K562 (cell line): ENCODE results near the gene RNASEH2C. TPM values are rescaled to one million over a fixed set of nuclear protein-coding genes. Genes with fewer than 3 reads are reported as not detected.
A peak's percentile ranks its signal among the peaks of the same experiment; 100 is the strongest.

Source experiments
- CBFA2T2 ChIP-seq: fragments of 450-650 bp; conservative IDR thresholded peaks from 2 replicates; pipeline ENCODE4 v1.6.1; 2017; ENCODE audit warnings: mild to moderate bottlenecking
- FOXJ3 ChIP-seq: sonication (generic); formaldehyde crosslinking; IDR thresholded peaks from 2 replicates; pipeline ENCODE4 v1.4.0; 2020; ENCODE audit warnings: mild to moderate bottlenecking, missing genetic modification reagents
- MECOM ChIP-seq: fragments of 250-450 bp; sonication (Bioruptor Pico); IDR thresholded peaks from 2 replicates; pipeline ENCODE4 v1.8.0; 2022; ENCODE audit warnings: inconsistent platforms
- RHOXF2B ChIP-seq: fragments of 250-450 bp; sonication (Bioruptor Pico); conservative IDR thresholded peaks from 2 replicates; pipeline ENCODE4 v1.5.1; 2021
- ZNF212 ChIP-seq: fragments of 450-650 bp; formaldehyde crosslinking; IDR thresholded peaks from 2 replicates; pipeline ENCODE4 v1.4.0; 2020; ENCODE audit warnings: mild to moderate bottlenecking
- polyA plus RNA-seq, 8 experiments: library from polyadenylated mRNA; depleted of rRNA in 4 of 8; stranded (reverse) in 5 of 8; unstranded in 3 of 8; fragments of >200 nt; fragmentation: Nextera tagmentation in 2 of 8; fragmentation: Illumina TruSeq in 1 of 8; extraction: Ambion mirVana in 2 of 8; extraction: Trizol in 1 of 8; gene quantifications; 2 replicates each; pipeline versions ENCODE4 v1.2.1 to v1.2.3, GENCODE V29; 2011 to 2014; ENCODE audit warnings: inconsistent platforms in 1 of 8, missing spikeins in 1 of 8
- total RNA-seq, 7 experiments: library from RNA; depleted of rRNA in 6 of 7; stranded (reverse); fragments of >200 nt in 6 of 7; fragmentation: Illumina TruSeq in 2 of 7; extraction: Trizol in 2 of 7; gene quantifications; 2 replicates each; pipeline versions ENCODE4 v1.2.1 to v1.2.3, GENCODE V29; 2011 to 2021; ENCODE audit warnings: low replicate concordance in 1 of 7
- TF ChIP-seq, protein P1 (sequence below): fragments of 250-450 bp; sonication (Bioruptor Pico); IDR thresholded peaks from 2 replicates; pipeline ENCODE4 v1.5.0; 2020; ENCODE audit warnings: mild to moderate bottlenecking, borderline replicate concordance
- TF ChIP-seq, protein P2 (sequence below): fragments of 450-650 bp; IDR thresholded peaks from 2 replicates; pipeline ENCODE4 v1.6.1; 2016; ENCODE audit warnings: mild to moderate bottlenecking, moderate library complexity
- TF ChIP-seq, protein P3 (sequence below): IDR thresholded peaks from 2 replicates; pipeline ENCODE4 v1.6.1; 2011; ENCODE audit not compliant: insufficient read length; ENCODE audit errors: extremely low read depth
- TF ChIP-seq, protein P4 (sequence below): sonication (generic); formaldehyde crosslinking; IDR thresholded peaks from 2 replicates; pipeline ENCODE4 v1.8.0; 2023; ENCODE audit warnings: mild to moderate bottlenecking, missing genetic modification reagents

Gene RNASEH2C
- total and polyA plus RNA-seq, 9 of the 15 experiments (the other 6 are each of a cell fraction or from before 2014, with no cell fraction given), result 5.4 to 78.2 (median 15.6) TPM

DNA sequence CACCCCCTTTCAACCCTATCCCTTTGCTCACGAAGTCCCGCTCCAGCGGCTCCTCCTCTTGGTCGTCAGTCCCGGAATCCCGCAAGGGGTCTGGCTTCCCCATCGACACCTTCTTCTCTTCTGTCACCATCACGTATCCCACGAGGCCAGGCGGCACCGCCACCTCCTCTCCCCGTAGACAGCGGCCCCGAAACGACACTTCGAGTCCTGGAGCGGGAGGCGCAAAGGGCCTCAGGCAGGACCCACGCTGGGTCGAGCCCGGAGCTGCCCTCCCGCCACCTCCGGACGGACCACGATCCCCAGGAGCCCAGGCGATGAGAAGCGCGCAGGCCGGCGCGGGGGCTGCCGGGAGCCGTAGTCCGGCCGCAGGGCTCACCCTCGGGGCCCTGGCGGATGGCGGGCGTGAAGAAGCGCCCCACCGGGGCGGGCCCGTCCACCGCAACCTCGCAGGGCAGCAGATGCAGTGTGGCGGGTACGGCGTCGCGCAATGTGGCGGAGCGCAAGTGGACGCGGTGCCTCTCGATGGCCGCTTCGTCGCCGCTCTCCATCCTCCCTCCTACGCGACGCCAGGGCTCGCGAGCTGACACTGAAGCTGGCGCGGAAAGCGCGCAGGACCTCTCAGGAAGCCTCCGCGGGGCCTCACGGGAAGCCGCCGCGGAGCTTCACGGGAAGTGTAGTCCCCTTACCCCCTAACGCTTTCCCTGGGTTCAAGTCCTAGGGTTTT, at the start of gene RNASEH2C (continued):
- TF ChIP-seq, protein P1, sequence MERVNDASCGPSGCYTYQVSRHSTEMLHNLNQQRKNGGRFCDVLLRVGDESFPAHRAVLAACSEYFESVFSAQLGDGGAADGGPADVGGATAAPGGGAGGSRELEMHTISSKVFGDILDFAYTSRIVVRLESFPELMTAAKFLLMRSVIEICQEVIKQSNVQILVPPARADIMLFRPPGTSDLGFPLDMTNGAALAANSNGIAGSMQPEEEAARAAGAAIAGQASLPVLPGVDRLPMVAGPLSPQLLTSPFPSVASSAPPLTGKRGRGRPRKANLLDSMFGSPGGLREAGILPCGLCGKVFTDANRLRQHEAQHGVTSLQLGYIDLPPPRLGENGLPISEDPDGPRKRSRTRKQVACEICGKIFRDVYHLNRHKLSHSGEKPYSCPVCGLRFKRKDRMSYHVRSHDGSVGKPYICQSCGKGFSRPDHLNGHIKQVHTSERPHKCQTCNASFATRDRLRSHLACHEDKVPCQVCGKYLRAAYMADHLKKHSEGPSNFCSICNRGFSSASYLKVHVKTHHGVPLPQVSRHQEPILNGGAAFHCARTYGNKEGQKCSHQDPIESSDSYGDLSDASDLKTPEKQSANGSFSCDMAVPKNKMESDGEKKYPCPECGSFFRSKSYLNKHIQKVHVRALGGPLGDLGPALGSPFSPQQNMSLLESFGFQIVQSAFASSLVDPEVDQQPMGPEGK, result no peak
- TF ChIP-seq CBFA2T2 (no peak), RHOXF2B (CRISPR knock-in tag) (no peak), FOXJ3 (no peak), ZNF212 (CRISPR knock-in tag) (no peak), MECOM (CRISPR knock-in tag) (no peak)
- TF ChIP-seq, protein P2, sequence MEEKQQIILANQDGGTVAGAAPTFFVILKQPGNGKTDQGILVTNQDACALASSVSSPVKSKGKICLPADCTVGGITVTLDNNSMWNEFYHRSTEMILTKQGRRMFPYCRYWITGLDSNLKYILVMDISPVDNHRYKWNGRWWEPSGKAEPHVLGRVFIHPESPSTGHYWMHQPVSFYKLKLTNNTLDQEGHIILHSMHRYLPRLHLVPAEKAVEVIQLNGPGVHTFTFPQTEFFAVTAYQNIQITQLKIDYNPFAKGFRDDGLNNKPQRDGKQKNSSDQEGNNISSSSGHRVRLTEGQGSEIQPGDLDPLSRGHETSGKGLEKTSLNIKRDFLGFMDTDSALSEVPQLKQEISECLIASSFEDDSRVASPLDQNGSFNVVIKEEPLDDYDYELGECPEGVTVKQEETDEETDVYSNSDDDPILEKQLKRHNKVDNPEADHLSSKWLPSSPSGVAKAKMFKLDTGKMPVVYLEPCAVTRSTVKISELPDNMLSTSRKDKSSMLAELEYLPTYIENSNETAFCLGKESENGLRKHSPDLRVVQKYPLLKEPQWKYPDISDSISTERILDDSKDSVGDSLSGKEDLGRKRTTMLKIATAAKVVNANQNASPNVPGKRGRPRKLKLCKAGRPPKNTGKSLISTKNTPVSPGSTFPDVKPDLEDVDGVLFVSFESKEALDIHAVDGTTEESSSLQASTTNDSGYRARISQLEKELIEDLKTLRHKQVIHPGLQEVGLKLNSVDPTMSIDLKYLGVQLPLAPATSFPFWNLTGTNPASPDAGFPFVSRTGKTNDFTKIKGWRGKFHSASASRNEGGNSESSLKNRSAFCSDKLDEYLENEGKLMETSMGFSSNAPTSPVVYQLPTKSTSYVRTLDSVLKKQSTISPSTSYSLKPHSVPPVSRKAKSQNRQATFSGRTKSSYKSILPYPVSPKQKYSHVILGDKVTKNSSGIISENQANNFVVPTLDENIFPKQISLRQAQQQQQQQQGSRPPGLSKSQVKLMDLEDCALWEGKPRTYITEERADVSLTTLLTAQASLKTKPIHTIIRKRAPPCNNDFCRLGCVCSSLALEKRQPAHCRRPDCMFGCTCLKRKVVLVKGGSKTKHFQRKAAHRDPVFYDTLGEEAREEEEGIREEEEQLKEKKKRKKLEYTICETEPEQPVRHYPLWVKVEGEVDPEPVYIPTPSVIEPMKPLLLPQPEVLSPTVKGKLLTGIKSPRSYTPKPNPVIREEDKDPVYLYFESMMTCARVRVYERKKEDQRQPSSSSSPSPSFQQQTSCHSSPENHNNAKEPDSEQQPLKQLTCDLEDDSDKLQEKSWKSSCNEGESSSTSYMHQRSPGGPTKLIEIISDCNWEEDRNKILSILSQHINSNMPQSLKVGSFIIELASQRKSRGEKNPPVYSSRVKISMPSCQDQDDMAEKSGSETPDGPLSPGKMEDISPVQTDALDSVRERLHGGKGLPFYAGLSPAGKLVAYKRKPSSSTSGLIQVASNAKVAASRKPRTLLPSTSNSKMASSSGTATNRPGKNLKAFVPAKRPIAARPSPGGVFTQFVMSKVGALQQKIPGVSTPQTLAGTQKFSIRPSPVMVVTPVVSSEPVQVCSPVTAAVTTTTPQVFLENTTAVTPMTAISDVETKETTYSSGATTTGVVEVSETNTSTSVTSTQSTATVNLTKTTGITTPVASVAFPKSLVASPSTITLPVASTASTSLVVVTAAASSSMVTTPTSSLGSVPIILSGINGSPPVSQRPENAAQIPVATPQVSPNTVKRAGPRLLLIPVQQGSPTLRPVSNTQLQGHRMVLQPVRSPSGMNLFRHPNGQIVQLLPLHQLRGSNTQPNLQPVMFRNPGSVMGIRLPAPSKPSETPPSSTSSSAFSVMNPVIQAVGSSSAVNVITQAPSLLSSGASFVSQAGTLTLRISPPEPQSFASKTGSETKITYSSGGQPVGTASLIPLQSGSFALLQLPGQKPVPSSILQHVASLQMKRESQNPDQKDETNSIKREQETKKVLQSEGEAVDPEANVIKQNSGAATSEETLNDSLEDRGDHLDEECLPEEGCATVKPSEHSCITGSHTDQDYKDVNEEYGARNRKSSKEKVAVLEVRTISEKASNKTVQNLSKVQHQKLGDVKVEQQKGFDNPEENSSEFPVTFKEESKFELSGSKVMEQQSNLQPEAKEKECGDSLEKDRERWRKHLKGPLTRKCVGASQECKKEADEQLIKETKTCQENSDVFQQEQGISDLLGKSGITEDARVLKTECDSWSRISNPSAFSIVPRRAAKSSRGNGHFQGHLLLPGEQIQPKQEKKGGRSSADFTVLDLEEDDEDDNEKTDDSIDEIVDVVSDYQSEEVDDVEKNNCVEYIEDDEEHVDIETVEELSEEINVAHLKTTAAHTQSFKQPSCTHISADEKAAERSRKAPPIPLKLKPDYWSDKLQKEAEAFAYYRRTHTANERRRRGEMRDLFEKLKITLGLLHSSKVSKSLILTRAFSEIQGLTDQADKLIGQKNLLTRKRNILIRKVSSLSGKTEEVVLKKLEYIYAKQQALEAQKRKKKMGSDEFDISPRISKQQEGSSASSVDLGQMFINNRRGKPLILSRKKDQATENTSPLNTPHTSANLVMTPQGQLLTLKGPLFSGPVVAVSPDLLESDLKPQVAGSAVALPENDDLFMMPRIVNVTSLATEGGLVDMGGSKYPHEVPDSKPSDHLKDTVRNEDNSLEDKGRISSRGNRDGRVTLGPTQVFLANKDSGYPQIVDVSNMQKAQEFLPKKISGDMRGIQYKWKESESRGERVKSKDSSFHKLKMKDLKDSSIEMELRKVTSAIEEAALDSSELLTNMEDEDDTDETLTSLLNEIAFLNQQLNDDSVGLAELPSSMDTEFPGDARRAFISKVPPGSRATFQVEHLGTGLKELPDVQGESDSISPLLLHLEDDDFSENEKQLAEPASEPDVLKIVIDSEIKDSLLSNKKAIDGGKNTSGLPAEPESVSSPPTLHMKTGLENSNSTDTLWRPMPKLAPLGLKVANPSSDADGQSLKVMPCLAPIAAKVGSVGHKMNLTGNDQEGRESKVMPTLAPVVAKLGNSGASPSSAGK, result peak; percentile 69
- TF ChIP-seq, protein P3, sequence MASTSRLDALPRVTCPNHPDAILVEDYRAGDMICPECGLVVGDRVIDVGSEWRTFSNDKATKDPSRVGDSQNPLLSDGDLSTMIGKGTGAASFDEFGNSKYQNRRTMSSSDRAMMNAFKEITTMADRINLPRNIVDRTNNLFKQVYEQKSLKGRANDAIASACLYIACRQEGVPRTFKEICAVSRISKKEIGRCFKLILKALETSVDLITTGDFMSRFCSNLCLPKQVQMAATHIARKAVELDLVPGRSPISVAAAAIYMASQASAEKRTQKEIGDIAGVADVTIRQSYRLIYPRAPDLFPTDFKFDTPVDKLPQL, result no peak
- TF ChIP-seq, protein P4, sequence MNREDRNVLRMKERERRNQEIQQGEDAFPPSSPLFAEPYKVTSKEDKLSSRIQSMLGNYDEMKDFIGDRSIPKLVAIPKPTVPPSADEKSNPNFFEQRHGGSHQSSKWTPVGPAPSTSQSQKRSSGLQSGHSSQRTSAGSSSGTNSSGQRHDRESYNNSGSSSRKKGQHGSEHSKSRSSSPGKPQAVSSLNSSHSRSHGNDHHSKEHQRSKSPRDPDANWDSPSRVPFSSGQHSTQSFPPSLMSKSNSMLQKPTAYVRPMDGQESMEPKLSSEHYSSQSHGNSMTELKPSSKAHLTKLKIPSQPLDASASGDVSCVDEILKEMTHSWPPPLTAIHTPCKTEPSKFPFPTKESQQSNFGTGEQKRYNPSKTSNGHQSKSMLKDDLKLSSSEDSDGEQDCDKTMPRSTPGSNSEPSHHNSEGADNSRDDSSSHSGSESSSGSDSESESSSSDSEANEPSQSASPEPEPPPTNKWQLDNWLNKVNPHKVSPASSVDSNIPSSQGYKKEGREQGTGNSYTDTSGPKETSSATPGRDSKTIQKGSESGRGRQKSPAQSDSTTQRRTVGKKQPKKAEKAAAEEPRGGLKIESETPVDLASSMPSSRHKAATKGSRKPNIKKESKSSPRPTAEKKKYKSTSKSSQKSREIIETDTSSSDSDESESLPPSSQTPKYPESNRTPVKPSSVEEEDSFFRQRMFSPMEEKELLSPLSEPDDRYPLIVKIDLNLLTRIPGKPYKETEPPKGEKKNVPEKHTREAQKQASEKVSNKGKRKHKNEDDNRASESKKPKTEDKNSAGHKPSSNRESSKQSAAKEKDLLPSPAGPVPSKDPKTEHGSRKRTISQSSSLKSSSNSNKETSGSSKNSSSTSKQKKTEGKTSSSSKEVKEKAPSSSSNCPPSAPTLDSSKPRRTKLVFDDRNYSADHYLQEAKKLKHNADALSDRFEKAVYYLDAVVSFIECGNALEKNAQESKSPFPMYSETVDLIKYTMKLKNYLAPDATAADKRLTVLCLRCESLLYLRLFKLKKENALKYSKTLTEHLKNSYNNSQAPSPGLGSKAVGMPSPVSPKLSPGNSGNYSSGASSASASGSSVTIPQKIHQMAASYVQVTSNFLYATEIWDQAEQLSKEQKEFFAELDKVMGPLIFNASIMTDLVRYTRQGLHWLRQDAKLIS (CRISPR knock-in tag), result no peak
